Measurements from ENCODE around the gene NMBR.

- no peak for TF ChIP-seq CTCF (IDR thresholded peaks at IDR 0.05; ENCODE audit: low read length)
- no peak for TF ChIP-seq EZH2 (optimal IDR thresholded peaks at IDR 0.05; ENCODE audit: low read depth, low read length)
Observed at GRCh38 chr6:142130814-142131213, 16.1 kb downstream of the NMBR start.
